ENCODE measurements around the gene SMIM15. TPM values are rescaled to one million over a fixed set of nuclear protein-coding genes. Genes with fewer than 3 reads are reported as not detected.
"Not testable (repeated sequence)": the region's sequence is repeated elsewhere in the genome, so short reads cannot be mapped to it uniquely, and the experiment has no call there.

The SMIM15 gene, protein sequence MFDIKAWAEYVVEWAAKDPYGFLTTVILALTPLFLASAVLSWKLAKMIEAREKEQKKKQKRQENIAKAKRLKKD
- 115 and 141 TPM in 2 replicates for total RNA-seq (2014; rRNA removed; shearing (Covaris generic))
- polyA plus RNA-seq (2015; cell fraction: cytosol; rRNA removed), result 61.6 and 68.0 TPM in 2 replicates
- 18.3 and 20.4 TPM in 2 replicates for polyA plus RNA-seq (2015; cell fraction: nucleus; rRNA removed)

- peak; percentile 89 for DNase-seq (ENCODE audit: low read depth)
Observed at GRCh38 chr5:61162010-61162831, at the start of gene SMIM15. SMIM15 (minus strand) TSS chr5:61162468; CDS start chr5:61160171, 2,297 bp downstream.

DNA sequence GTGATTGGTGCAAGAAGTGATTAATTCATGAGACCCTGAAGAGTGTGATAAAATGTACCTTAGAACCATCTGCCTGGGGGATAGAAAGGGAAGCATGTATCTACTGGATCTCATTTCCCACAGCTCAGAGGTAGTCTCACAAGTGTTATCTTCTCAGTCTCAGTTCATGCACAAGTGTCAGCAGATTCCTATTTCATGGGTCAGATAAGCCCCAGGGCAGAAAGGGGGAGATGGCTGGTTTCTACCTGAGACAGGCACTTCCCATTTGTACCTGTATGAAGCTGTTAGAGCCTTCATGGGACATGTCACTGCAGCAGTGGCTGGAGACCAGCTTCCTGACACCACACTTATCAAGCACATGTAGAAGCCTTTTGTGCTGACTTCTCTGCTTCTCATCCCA, 45.6 kb upstream of the SMIM15 start:
- no peak for DNase-seq (ENCODE audit: low read depth)

DNA sequence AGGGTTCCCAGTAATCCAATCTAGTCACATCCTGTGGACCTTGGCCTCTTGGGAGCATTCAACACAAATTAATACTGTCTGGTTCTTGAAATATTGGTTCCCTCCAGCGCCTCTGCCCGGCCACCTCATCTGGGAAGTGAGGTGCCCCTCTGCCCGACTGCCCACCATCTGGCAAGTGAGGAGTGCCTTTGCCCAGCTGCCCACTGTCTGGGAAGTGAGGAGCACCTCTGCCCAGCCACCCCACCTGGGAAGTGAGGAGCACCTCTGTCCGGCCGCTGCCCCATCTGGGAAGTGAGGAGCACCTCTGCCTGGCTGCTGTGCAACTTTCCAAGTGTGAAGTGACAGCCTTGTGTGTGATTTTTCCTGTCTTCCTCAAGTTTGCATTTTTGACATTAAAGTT, 42.7 kb upstream of the SMIM15 start:
- no peak for DNase-seq (ENCODE audit: low read depth)

DNA sequence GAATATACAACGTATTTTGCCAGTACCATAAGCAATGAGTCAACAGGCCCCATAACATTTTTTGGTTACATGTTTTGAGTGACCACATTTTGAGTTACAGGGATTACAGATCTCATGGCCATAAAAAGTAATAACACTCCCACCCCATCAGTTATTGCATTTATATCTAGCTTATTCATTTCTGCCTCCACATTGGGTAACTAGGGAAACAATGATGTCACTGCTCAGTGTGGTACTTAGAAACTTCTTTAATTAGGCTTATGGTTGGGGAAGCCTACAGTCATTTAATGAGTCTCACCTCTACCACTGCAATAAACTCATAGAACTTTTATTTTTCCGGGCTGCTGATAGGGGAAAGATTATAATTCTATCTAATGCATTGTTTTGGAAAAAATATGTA, 39.9 kb upstream of the SMIM15 start:
- DNase-seq (ENCODE audit: low read depth), result no peak

- peak; percentile 20 for DNase-seq (ENCODE audit: low read depth)
Observed at GRCh38 chr5:61200582-61201155, 38.4 kb upstream of the SMIM15 start.

DNA sequence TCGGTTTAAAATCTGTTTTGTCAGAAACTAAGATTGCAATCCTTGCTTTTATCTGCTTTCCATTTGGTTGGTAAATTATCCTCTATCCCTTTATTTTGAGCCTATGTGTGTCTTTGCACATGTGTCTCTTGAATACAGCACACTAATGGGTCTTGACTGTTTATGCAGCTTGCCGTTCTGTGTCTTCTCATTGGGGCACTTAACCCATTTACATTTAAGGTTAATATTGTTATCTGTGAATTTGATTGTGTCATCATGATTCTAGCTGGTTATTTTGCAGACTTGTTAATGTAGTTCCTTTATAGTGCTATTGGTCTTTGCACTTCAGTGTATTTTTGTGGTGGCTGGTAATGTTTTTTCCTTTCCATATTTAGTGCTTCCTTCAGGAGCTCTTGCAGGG, 36.3 kb upstream of the SMIM15 start:
- DNase-seq (ENCODE audit: low read depth), result no peak

- DNase-seq (ENCODE audit: low read depth), result not testable (repeated sequence)
Observed at GRCh38 chr5:61187826-61188225, 25.6 kb upstream of the SMIM15 start.

DNA sequence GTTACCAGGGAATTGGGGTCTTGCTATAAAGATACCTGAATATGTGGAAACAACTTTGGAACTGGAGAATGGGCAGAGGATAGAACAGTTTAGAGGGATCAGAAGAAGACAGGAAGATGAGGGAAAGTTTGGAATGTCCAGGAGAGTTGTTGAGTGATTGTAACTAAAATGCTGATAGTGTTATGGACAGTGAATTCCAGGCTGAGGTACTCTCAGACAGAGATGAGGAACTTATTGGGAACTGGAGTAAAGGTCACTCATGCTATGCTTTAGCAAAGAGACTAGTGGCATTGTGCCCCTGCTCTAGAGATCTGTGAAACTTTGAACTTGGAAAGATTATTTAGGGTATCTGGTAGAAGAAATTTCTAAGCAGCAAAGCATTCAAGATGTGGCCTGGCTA, 25.1 kb upstream of the SMIM15 start:
- not testable (repeated sequence) for DNase-seq (ENCODE audit: low read depth)

- no peak for DNase-seq (ENCODE audit: low read depth)
Observed at GRCh38 chr5:61186634-61187033, 24.4 kb upstream of the SMIM15 start.

DNA sequence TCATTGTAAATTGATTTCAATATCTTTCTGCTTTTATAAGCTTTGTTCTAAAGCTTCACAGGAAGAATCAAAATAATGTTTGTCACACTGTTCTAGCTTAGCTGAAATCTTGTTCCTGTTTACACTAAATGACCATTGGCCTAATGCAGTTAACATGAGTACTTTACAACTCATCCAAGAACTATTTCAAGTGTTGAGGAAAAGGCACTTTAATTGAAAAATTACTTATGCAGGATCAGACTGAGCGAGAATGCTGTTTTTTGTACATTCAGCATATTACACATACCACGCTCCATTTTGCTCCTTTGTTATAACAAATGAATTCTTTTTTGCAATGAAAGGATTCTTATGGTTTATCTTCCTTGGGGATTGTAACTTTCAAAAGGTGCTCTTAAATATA, 22.4 kb upstream of the SMIM15 start:
- DNase-seq (ENCODE audit: low read depth), result no peak

DNA sequence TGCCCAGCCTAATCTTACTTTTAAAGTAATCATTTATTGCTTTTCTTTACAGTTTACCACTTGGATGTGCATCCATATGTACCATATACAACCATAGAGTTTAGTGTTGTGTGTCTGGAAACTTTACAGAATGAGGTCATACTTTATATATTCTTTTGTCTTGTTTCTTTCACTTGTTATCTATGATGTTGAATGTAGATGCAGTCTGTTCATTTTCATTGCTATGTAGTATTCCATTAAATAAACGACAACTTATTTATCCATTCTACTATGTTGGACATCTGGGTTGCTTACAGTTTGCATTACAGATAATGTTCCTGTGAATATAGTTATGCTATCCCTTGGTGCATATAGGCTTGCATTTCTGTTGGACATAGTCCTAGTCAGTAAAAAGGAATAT, 21.3 kb upstream of the SMIM15 start:
- no peak for DNase-seq (ENCODE audit: low read depth)

DNA sequence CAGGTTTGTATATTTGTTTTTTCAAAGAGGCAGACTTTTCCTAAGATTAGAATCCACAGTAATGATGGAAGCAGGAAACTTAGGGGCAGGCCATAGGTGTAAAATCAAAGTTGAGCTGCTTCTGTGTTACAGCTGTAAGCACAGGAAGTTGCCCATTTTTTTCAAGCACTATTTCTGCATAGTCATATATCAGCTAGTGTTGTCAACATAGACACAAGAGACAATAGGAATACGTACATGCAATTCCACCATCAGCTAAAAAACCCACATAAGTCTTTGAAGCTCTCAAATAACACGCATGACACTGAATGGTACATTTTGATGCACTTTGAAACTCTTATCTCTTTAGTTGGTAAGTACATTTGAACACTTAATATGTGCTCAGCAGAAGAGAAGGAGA, 20.2 kb upstream of the SMIM15 start:
- DNase-seq (ENCODE audit: low read depth), result no peak

- no peak for DNase-seq (ENCODE audit: low read depth)
Observed at GRCh38 chr5:61180886-61181285, 18.6 kb upstream of the SMIM15 start.

DNA sequence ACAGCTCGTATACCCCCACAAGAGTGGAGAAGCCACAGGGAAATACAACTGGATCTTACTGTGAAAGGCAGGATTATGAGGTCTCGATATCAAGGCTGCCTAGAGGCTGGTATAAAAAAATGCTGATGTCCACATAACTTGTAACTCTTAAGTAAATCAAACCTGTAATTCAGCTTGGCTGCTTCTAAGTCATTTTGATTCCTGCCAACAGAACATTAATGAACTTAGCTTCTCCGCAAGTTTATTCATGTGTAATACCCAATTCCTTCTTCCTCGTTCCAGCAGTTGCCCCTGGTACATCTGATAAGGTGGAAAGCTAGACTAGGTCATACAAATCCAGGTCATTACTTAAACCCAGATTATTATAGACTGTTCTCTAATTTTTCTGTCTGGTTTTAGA, 16.4 kb upstream of the SMIM15 start:
- DNase-seq (ENCODE audit: low read depth), result no peak

- DNase-seq (ENCODE audit: low read depth), result no peak
Observed at GRCh38 chr5:61177716-61178115, 15.4 kb upstream of the SMIM15 start.

- DNase-seq (ENCODE audit: low read depth), result no peak
Observed at GRCh38 chr5:61177070-61177469, 14.8 kb upstream of the SMIM15 start.

DNA sequence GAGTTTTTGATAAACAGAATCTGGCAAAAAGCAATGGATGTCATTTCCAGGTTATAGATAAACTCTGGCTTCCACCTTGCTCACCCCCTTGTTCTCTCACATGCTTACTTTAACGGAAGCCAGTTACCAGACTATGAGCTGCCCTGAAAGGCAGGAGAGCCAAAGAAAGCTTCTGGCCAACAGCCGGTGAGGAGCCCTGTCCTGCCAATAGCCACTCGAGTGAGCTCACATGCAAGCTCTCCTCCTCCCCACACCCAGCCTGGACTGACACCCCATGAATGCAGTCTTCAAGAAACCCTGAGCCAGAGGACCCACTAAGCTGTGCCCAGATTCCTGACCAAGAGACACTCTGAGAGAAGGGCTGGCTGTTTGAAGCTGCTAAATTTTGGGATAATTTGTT, 14.4 kb upstream of the SMIM15 start:
- no peak for DNase-seq (ENCODE audit: low read depth)

- DNase-seq (ENCODE audit: low read depth), result no peak
Observed at GRCh38 chr5:61171479-61171878, 9.2 kb upstream of the SMIM15 start.

DNA sequence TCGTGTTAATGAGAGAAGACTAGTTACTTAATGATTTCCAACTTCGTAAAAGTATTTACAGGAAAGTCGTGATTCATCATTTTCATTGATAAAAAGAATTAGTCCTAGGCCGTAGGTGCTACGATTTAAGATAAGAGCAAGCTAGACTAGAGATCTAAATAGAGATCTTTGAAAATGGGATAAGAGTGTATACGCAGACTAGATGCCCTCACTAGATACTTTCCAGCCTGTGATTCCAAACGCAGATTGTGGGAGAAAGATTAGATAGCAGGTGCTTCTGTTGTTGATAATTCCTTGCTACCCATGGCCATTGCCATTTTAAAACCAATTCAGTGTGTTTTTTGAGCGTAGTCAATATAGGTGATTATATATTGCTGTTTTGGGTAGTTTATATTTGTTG, 6.7 kb upstream of the SMIM15 start:
- no peak for DNase-seq (ENCODE audit: low read depth)

GRCh38 chr5:61167382-61167781, 5.1 kb upstream of the SMIM15 start:
- peak; percentile 52 for DNase-seq (ENCODE audit: low read depth)

DNA sequence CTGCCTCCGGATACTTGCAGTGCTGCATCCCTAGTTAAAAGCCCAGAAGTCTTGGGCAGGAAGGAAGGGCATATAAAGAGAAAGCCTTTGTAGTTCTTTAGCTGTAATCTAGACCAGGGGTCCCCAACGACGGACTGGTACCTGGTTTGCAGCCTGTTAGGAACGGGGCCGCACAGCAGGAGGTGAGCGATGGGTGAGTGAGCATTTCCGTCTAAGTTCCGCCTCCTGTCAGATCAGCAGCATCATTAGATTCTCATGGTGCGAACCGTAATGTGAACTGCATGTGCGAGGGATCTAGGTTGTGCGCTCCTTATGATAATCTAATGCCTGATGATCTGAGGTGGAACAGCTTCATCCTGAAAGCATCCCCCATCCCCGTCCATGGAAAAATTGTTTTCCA, 1.6 kb upstream of the SMIM15 start:
- no peak for DNase-seq (ENCODE audit: low read depth)

- peak; percentile 51 for DNase-seq (ENCODE audit: low read depth)
Observed at GRCh38 chr5:61162832-61163567, 732 bp upstream of the SMIM15 start.

Data from HT1080 (cell line).